ENCODE results near the gene CRYBA4.

GRCh38 chr22:26615149-26615548 is 6.6 kb upstream of the CRYBA4 start:
- no peak for TF ChIP-seq CTCF (conservative IDR thresholded peaks at IDR 0.05; ENCODE audit: low read depth, low read length)
- no peak for TF ChIP-seq EZH2 (IDR thresholded peaks at IDR 0.05; ENCODE audit: low read length, unreplicated experiment)

Measured in PC-3 (cell line).